Measurements from ENCODE around the gene ADGRD1.

ADGRD1 gene

DNA sequence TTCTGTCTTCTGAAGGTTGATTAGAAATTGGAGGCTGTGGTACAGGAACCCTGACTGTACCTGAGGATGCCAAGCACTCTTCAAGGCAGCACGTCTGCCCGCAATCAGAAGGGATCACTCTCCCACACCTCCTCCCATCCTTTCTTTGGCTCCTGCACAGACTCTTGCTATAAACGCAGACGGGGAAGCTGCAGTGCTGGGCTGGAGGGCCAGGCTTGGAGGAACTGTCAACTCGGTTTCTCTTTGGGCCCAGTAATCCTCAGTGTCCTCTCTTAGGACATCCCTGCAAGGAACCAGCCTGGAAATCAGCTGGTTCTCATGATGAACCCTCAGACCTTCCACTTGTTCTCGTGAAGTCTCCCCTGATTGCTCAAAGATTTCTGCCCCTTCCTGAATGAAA is 201.4 kb downstream of the ADGRD1 start:
- H3K4me3 ChIP-seq (ENCODE audit: low read depth, low read length), result no peak overlapping the region
- TF ChIP-seq, protein P1, sequence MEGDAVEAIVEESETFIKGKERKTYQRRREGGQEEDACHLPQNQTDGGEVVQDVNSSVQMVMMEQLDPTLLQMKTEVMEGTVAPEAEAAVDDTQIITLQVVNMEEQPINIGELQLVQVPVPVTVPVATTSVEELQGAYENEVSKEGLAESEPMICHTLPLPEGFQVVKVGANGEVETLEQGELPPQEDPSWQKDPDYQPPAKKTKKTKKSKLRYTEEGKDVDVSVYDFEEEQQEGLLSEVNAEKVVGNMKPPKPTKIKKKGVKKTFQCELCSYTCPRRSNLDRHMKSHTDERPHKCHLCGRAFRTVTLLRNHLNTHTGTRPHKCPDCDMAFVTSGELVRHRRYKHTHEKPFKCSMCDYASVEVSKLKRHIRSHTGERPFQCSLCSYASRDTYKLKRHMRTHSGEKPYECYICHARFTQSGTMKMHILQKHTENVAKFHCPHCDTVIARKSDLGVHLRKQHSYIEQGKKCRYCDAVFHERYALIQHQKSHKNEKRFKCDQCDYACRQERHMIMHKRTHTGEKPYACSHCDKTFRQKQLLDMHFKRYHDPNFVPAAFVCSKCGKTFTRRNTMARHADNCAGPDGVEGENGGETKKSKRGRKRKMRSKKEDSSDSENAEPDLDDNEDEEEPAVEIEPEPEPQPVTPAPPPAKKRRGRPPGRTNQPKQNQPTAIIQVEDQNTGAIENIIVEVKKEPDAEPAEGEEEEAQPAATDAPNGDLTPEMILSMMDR (IDR thresholded peaks at IDR 0.05; ENCODE audit: low read depth, low read length), result no peak
- no peak for TF ChIP-seq POLR2A (IDR thresholded peaks at IDR 0.05; ENCODE audit: extremely low read depth, insufficient read length)
- TF ChIP-seq, protein P2, sequence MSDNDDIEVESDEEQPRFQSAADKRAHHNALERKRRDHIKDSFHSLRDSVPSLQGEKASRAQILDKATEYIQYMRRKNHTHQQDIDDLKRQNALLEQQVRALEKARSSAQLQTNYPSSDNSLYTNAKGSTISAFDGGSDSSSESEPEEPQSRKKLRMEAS (IDR thresholded peaks at IDR 0.05; ENCODE audit: low read depth, low read length), result no peak
- no peak for TF ChIP-seq MYC (IDR thresholded peaks at IDR 0.05; ENCODE audit: low read depth, low read length)
- no peak for DNase-seq (ENCODE audit: low read depth)

DNA sequence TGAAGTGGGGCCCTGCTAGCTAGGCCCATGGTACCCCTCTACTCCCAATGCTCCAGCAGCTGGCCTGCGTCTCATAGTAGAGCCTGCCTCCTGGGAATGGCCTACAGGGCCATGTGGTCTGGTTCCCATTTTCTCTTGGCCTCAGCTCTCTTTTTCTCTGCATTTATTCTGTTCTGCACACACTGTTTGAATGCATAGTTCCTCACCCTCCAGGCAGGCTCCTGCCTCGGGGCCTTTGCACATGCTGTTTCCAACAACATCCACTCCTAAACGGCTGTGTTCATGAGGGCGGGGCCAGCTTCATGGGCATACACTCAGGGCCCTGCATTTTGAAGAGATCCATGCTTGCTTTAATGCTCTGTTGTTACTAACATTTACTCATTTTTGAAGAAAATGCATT is 204.0 kb downstream of the ADGRD1 start:
- TF ChIP-seq, protein P1 (IDR thresholded peaks at IDR 0.05; ENCODE audit: low read depth, low read length), result no peak
- TF ChIP-seq POLR2A (IDR thresholded peaks at IDR 0.05; ENCODE audit: extremely low read depth, insufficient read length) (no peak), MYC (IDR thresholded peaks at IDR 0.05; ENCODE audit: low read depth, low read length) (no peak)
- no peak for DNase-seq (ENCODE audit: low read depth)
- no peak overlapping the region for H3K4me3 ChIP-seq (ENCODE audit: low read depth, low read length)

DNA sequence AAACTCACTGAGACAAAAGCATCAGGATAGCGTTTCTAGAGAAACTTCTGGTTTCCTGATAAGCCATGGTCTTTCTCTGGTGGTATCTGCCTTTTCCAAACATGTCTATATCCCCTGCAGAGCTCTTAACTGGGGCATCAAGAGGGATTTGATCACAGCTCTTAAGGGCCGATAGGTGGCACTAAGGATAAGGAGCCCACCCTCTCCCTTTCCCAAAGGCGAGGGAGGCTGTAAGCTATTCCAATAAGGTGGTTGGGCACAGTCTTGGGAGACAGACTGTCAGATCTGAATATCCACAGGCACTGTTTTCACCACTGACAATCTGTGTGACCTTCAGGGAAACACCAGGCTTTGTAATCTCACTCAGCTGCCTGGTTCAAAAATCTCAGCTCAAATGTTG is 206.0 kb downstream of the ADGRD1 start:
- TF ChIP-seq, protein P1 (IDR thresholded peaks at IDR 0.05; ENCODE audit: low read depth, low read length), result no peak
- no peak for TF ChIP-seq MYC (IDR thresholded peaks at IDR 0.05; ENCODE audit: low read depth, low read length)
- TF ChIP-seq POLR2A (IDR thresholded peaks at IDR 0.05; ENCODE audit: extremely low read depth, insufficient read length), result no peak
- TF ChIP-seq, protein P2 (IDR thresholded peaks at IDR 0.05; ENCODE audit: low read depth, low read length), result no peak

DNA sequence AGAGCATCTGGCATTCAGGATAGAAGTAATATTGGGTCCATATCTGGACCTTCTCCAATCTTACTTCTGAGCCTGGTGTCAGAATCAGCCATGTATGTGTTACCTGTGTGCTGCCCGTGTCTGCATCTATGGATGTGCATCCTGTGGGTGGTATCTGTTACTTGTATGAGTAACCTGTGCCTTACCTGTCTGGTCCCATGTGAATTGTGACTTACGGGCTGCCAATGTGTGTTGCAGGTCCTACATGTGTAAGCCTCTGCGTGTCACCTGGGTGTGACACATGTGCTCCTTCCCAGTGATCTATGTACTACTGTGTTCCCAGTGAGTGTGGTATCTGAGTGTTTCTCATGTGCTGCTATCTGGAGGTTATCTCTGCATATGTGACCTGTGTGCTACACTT is 208.4 kb downstream of the ADGRD1 start:
- TF ChIP-seq POLR2A (IDR thresholded peaks at IDR 0.05; ENCODE audit: extremely low read depth, insufficient read length), result no peak
- TF ChIP-seq, protein P1 (IDR thresholded peaks at IDR 0.05; ENCODE audit: low read depth, low read length), result no peak
- H3K4me3 ChIP-seq (ENCODE audit: low read depth, low read length), result no peak overlapping the region
- no peak for DNase-seq (ENCODE audit: low read depth)

More for the DNA sequence above, 206.0 kb downstream of the ADGRD1 start:
- H3K4me3 ChIP-seq (ENCODE audit: low read depth, low read length), result no peak overlapping the region
- DNase-seq (ENCODE audit: low read depth), result no peak

DNA sequence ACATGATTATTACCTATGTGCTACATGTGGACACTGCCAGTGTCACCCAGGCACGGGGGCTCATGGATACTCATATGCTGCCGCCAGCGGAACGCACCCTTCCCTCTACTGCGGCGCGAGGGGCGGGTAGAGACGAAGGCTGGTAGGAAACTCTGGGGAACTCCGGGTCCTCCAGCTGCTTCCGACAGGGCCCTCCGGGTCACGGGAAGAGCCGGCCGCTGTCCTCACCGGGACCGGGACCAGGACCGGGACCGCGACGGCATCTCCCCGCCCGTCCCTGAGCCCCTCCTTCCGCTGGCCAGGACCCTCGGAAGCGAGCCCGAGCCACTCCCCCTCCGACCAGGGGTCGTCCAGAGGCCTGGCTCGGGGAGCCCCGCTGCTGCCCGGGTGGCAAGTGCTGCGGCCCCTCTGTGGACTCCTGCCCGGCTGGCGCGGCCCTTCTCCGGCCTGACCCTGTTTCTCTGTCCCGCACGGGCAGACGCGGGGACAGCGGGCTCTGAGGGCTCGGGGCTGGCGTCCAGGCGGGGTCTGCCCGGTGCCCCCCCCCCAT is 209.6 kb downstream of the ADGRD1 start:
- H3K4me3 ChIP-seq (ENCODE audit: low read depth, low read length), result no peak overlapping the region
- no peak for DNase-seq (ENCODE audit: low read depth)
- no peak for TF ChIP-seq MYC (IDR thresholded peaks at IDR 0.05; ENCODE audit: low read depth, low read length)
- TF ChIP-seq POLR2A (IDR thresholded peaks at IDR 0.05; ENCODE audit: extremely low read depth, insufficient read length), result no peak
- TF ChIP-seq, protein P2 (IDR thresholded peaks at IDR 0.05; ENCODE audit: low read depth, low read length), result no peak
- TF ChIP-seq, protein P1 (IDR thresholded peaks at IDR 0.05; ENCODE audit: low read depth, low read length), result no peak

All from NB4 (cell line).